IMR-90 (cell line): Measurements from ENCODE around the gene CRACDL. TPM values are rescaled to one million over a fixed set of nuclear protein-coding genes. Genes with fewer than 3 reads are reported as not detected.

Experiments used
- ATAC-seq: fragments of 200-7000 bp; cut with Tn5 transposase; 2 replicates; pipeline ENCODE4 v1.9.1; 2020; ENCODE audit warnings: low read depth, mild to moderate bottlenecking, moderate library complexity
- BruUV-seq: library from RNA; stranded (reverse); fragments of 400-500 nt; replicated peaks from 2 replicates; lab custom pipeline; 2021; lab: Mats Ljungman, UMichigan
- CTCF ChIA-PET: fragments of 300-600 bp; formaldehyde crosslinking; extraction: SDS; loops from one replicate; lab custom pipeline; 2021; ENCODE audit warnings: antibody characterized with exemption; lab: Yijun Ruan, JAX
- POLR2A ChIA-PET: fragments of 300-600 bp; sonication (Branson Sonifier 250); formaldehyde crosslinking; loops from one replicate; lab custom pipeline; 2022; ENCODE audit warnings: antibody characterized with exemption; ENCODE audit not compliant: unreplicated experiment; lab: Charles Lee
- DNase-seq: peaks from one replicate; pipeline ENCODE4 v3.0.0; 2013
- H2AFZ ChIP-seq: replicated peaks from 2 replicates; pipeline ENCODE3; 2013; ENCODE audit warnings: low read length, mild to moderate bottlenecking; ENCODE audit not compliant: poor library complexity
- H2AK5ac ChIP-seq: 2 replicates; pipeline ENCODE4 v1.6.1; 2013; ENCODE audit warnings: low read depth, low read length, inconsistent platforms
- H2AK9ac ChIP-seq: replicated peaks from 2 replicates; pipeline ENCODE3; 2013; ENCODE audit warnings: mild to moderate bottlenecking, low read depth, low read length, moderate library complexity; ENCODE audit not compliant: poor library complexity
- H2BK120ac ChIP-seq: 2 replicates; pipeline ENCODE4 v1.6.1; 2013; ENCODE audit warnings: low read depth, low read length, inconsistent platforms
- H2BK15ac ChIP-seq: 3 replicates; pipeline ENCODE4 v1.6.1; 2013; ENCODE audit warnings: low read depth, low read length, inconsistent platforms
- H2BK20ac ChIP-seq: 2 replicates; pipeline ENCODE4 v1.6.1; 2013; ENCODE audit warnings: low read depth, mild to moderate bottlenecking, inconsistent platforms, low read length, moderate library complexity
- H2BK5ac ChIP-seq: 2 replicates; pipeline ENCODE4 v1.6.1; 2013; ENCODE audit warnings: mild to moderate bottlenecking, low read depth, low read length, inconsistent platforms; ENCODE audit not compliant: poor library complexity, severe bottlenecking
- H3K14ac ChIP-seq: replicated peaks from 2 replicates; pipeline ENCODE4 v1.6.1; 2013; ENCODE audit warnings: low read depth, low read length, inconsistent platforms
- H3K18ac ChIP-seq: 2 replicates; pipeline ENCODE4 v1.6.1; 2013; ENCODE audit warnings: low read depth, low read length, control low read depth
- H3K23ac ChIP-seq: 2 replicates; pipeline ENCODE4 v1.6.1; 2013; ENCODE audit warnings: low read depth, low read length, inconsistent platforms
- H3K27ac ChIP-seq: 2 replicates; pipeline ENCODE4 v1.5.1; 2013; ENCODE audit warnings: mild to moderate bottlenecking, control low read depth, low read length; ENCODE audit not compliant: insufficient read depth
- H3K27me3 ChIP-seq: 2 replicates; pipeline ENCODE4 v1.6.1; 2013; ENCODE audit warnings: low read length; ENCODE audit not compliant: control insufficient read depth, insufficient read depth
- H3K36me3 ChIP-seq: 2 replicates; pipeline ENCODE4 v1.6.1; 2013; ENCODE audit warnings: low read length, mixed read lengths; ENCODE audit not compliant: control insufficient read depth, insufficient read depth
- H3K4ac ChIP-seq: 2 replicates; pipeline ENCODE4 v1.6.1; 2013; ENCODE audit warnings: low read depth, low read length, inconsistent platforms
- H3K4me1 ChIP-seq: 2 replicates; pipeline ENCODE4 v1.6.1; 2013; ENCODE audit warnings: low read length, mixed read lengths; ENCODE audit not compliant: control insufficient read depth, insufficient read depth
- H3K4me2 ChIP-seq: 2 replicates; pipeline ENCODE4 v1.6.1; 2013; ENCODE audit warnings: low read depth, mild to moderate bottlenecking, control low read depth, low read length, moderate library complexity
- H3K4me3 ChIP-seq: 2 replicates; pipeline ENCODE4 v1.5.1; 2013; ENCODE audit warnings: low read depth, mild to moderate bottlenecking, control low read depth, low read length, moderate library complexity; ENCODE audit not compliant: insufficient read depth
- H3K56ac ChIP-seq: 2 replicates; pipeline ENCODE4 v1.6.1; 2013; ENCODE audit warnings: low read length, inconsistent platforms; ENCODE audit not compliant: insufficient read depth; ENCODE audit errors: extremely low read depth
- H3K79me1 ChIP-seq, 2 experiments: 2 replicates each; pipeline ENCODE4 v1.6.1; 2013; ENCODE audit warnings: low read length in 2 of 2, inconsistent platforms in 1 of 2, low read depth in 1 of 2
- H3K9ac ChIP-seq: 2 replicates; pipeline ENCODE4 v1.6.1; 2013; ENCODE audit warnings: low read depth, low read length, control low read depth
- H3K9me1 ChIP-seq: 2 replicates; pipeline ENCODE4 v1.6.1; 2013; ENCODE audit warnings: low read length, inconsistent platforms; ENCODE audit not compliant: insufficient read depth
- H3K9me3 ChIP-seq: 2 replicates; pipeline ENCODE4 v1.6.1; 2013; ENCODE audit warnings: low read length; ENCODE audit not compliant: control insufficient read depth, insufficient read depth
- H4K20me1 ChIP-seq: 2 replicates; pipeline ENCODE4 v1.6.1; 2013; ENCODE audit warnings: low read length, inconsistent platforms; ENCODE audit not compliant: insufficient read depth
- H4K5ac ChIP-seq: 2 replicates; pipeline ENCODE4 v1.6.1; 2013; ENCODE audit warnings: mild to moderate bottlenecking, low read depth, low read length, control low read depth
- H4K8ac ChIP-seq, 2 experiments: 2 replicates each; pipeline ENCODE4 v1.6.1; 2013; ENCODE audit warnings: low read depth in 2 of 2, low read length in 2 of 2, control low read depth in 1 of 2, inconsistent platforms in 1 of 2
- H4K91ac ChIP-seq: 2 replicates; pipeline ENCODE4 v1.6.1; 2013; ENCODE audit warnings: low read depth, low read length, inconsistent platforms; ENCODE audit not compliant: insufficient read depth
- CEBPB ChIP-seq: IDR thresholded peaks from 2 replicates; pipeline ENCODE4 v1.6.1; 2012; ENCODE audit warnings: low read depth, low read length, improper control_type of control experiment
- FOS ChIP-seq: fragments of 150-350 bp; IDR thresholded peaks from 2 replicates; pipeline ENCODE4 v1.6.1; 2016; ENCODE audit warnings: low read depth, low read length
- MAFK ChIP-seq: IDR thresholded peaks from 2 replicates; pipeline ENCODE4 v1.6.1; 2012; ENCODE audit warnings: low read depth, low read length, improper control_type of control experiment
- MAZ ChIP-seq: IDR thresholded peaks from 2 replicates; pipeline ENCODE4 v1.6.1; 2012; ENCODE audit warnings: low read depth, mild to moderate bottlenecking, low read length, improper control_type of control experiment, moderate library complexity, borderline replicate concordance
- SMC3 ChIP-seq: fragments of 150-350 bp; IDR thresholded peaks from 2 replicates; pipeline ENCODE4 v1.6.1; 2016; ENCODE audit warnings: low read depth, mild to moderate bottlenecking, antibody characterized with exemption, low read length, moderate library complexity
- WGBS, 2 experiments: methylation state at CpG; one replicate each; pipeline versions ENCODE4 v1.1.5 to v1.1.7; 2013; ENCODE audit warnings: missing lambda C conversion rate in 2 of 2; ENCODE audit not compliant: insufficient read length in 1 of 2; ENCODE audit errors: extremely low coverage in 2 of 2; 5-methylcytosine and 5-hydroxymethylcytosine counted together
- dilution Hi-C: fragments of 300-500 bp; cut with HindIII; formaldehyde crosslinking; loops from one replicate; pipeline ENCODE4 v1.14.3; 2018; ENCODE audit warnings: low sequenced_read_pairs; ENCODE audit not compliant: unreplicated experiment
- in situ Hi-C: fragments of 300-500 bp; cut with MboI; formaldehyde crosslinking; loops from 3 replicates; pipeline ENCODE4 v1.14.3; 2019; ENCODE audit warnings: low sequenced_read_pairs, inconsistent platforms, mixed read lengths
- intact Hi-C: fragments of 100-400 bp; cut with micrococcal nuclease; formaldehyde crosslinking; loops from 2 replicates; pipeline ENCODE4 v1.10.0; 2022
- polyA plus RNA-seq, 3 experiments: library from polyadenylated mRNA; depleted of rRNA; stranded (reverse); fragments of >200 nt; gene quantifications; 2 replicates each; pipeline ENCODE4 v1.2.3, GENCODE V29; 2012; ENCODE audit warnings: low replicate concordance in 1 of 3
- total RNA-seq: library from RNA; depleted of rRNA; stranded (reverse); fragments of >200 nt; gene quantifications from 2 replicates; pipeline ENCODE4 v1.2.3, GENCODE V29; 2012
- TF ChIP-seq, protein P1 (sequence below): conservative IDR thresholded peaks from 2 replicates; pipeline ENCODE4 v1.5.1; 2012; ENCODE audit warnings: mild to moderate bottlenecking, low read depth, low read length, improper control_type of control experiment
- TF ChIP-seq, protein P2 (sequence below): fragments of 150-350 bp; IDR thresholded peaks from 2 replicates; pipeline ENCODE4 v1.6.1; 2017; ENCODE audit warnings: mild to moderate bottlenecking, antibody characterized with exemption, low read length, low read depth

Gene CRACDL
- total and polyA plus RNA-seq, 2 of the 4 experiments (the other 2 are of a cell fraction), result not detected

DNA sequence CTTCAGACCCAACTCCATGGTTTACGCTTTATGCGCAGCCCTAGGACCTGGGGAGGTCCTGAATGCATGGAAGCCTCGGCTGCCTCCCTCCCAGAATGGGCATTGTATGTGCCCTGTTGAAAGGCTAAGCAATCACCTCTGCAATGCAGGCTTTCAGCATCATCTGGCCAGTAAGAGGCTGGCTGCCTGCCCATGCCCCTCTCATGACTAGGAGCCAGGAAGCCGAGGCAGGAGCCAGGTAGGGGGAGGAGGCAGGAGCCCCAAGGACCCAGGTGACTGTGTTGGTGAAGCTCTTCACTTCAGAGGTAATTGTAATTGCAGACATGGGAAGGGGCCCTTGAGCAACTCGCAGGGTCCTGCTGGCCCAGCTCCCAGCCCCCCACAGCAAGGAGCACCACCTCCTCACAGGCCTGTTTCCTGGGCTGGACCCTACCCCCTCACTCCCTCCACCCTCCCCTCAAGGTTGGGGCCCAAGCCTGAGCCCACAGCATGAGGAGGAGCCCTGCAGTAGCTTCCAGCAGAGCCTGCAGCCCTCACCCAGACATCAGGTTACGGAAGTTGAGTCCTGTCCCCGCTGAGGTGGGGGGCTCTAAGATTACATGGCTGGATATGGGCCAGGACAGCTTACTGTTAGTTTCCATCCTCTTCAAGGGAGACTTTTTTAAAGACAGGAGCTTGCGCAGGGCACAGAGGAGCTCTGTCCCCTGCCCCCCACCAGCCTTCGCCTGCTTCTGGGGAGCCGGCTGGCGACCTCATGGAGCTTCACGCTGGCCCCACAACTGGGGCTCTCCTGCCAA lies 21.9 kb downstream of the CRACDL start (continued):
- no peak for TF ChIP-seq MAFK

DNA sequence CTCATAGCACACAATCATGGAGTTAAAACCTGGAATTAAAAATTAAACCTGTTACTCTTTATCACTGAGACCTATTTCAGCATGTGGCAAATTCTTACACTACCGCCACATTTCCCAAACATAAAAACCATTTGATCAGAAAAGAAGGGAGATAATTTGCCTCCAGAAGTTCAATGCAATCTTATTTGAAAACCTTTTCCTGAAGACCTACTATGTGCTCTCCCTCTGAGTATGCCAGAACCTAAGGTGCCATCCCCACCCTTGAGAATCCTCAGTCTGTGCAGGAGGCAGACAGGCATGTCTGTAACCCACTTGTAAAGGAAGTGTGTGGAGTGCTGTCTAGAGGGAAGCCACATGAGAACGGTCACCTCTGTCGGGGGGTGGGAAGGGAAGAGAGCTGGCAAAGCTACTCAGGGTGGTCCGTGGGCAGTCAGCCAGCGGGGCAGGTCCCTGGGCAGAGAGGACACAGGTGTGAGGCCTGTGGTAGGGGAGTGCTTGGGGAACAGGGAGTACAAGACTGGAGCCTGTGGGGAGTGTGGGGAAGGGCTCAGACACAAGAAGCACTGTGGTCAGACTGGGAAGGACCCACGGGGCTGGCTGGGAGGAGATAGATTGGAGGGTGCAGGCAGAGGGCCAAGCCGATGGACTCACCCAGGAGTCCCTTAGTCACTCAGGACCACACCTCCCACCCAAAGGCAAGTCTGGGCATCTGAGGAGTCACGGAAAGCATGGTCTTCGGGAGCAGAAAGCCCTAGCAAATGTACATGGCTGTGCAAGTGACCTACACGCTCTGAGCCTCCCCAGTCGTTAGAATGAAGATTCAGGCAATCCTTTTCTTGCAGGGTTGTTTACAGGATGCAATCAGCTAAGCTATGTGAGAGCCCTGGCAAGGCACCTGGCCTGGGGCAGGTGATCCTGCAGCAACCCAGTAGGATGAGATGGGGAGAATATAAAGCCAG lies 22.8 kb downstream of the CRACDL start:
- H3K79me1 ChIP-seq, result no peaks in the 10 kb centered on the region
- TF ChIP-seq CEBPB (no peak), FOS (no peak), SMC3 (no peak), MAZ (no peak)
- TF ChIP-seq, protein P1, sequence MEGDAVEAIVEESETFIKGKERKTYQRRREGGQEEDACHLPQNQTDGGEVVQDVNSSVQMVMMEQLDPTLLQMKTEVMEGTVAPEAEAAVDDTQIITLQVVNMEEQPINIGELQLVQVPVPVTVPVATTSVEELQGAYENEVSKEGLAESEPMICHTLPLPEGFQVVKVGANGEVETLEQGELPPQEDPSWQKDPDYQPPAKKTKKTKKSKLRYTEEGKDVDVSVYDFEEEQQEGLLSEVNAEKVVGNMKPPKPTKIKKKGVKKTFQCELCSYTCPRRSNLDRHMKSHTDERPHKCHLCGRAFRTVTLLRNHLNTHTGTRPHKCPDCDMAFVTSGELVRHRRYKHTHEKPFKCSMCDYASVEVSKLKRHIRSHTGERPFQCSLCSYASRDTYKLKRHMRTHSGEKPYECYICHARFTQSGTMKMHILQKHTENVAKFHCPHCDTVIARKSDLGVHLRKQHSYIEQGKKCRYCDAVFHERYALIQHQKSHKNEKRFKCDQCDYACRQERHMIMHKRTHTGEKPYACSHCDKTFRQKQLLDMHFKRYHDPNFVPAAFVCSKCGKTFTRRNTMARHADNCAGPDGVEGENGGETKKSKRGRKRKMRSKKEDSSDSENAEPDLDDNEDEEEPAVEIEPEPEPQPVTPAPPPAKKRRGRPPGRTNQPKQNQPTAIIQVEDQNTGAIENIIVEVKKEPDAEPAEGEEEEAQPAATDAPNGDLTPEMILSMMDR, result no peak
- TF ChIP-seq, protein P2, sequence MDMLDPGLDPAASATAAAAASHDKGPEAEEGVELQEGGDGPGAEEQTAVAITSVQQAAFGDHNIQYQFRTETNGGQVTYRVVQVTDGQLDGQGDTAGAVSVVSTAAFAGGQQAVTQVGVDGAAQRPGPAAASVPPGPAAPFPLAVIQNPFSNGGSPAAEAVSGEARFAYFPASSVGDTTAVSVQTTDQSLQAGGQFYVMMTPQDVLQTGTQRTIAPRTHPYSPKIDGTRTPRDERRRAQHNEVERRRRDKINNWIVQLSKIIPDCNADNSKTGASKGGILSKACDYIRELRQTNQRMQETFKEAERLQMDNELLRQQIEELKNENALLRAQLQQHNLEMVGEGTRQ, result no peak
- H2AK5ac ChIP-seq, result no peak overlapping the region
- H3K9me1 ChIP-seq, result no peaks in the 10 kb centered on the region
- ATAC-seq (0 out of 2 replicates have a peak, but pooled peaks have one; percentile 4), DNase-seq (no peak)
- no peak overlapping the region for H3K27ac ChIP-seq
- H3K18ac ChIP-seq, result no peak overlapping the region
- no peak overlapping the region for H3K9ac ChIP-seq
- H2AK9ac ChIP-seq, result no peak overlapping the region
- dilution Hi-C loops, result no loop called here
- no peak overlapping the region for H3K23ac ChIP-seq
- H3K4me3 ChIP-seq, result no peak overlapping the region
- H2AFZ ChIP-seq, result peak overlapping the region; percentile 8
- no peak overlapping the region for H4K8ac ChIP-seq
- H2BK20ac ChIP-seq, result no peak overlapping the region
- in situ Hi-C loops, result no loop called here
- H3K4me2 ChIP-seq, result no peak overlapping the region
- peaks cover 12% of the 10 kb centered on the region; the same call in 1 of the 2 replicates for H3K4me1 ChIP-seq
- peaks cover 2% of the 10 kb centered on the region; the same call in 1 of the 2 replicates for H3K27me3 ChIP-seq
- H2BK120ac ChIP-seq, result no peak overlapping the region
- no peaks in the 10 kb centered on the region for H4K20me1 ChIP-seq
- ChIA-PET POLR2A (no interaction called here), CTCF (no interaction called here)
- no peaks in the 10 kb centered on the region for H3K9me3 ChIP-seq
- no peak overlapping the region for H2BK15ac ChIP-seq
- BruUV-seq, result no TSS peak
- intact Hi-C loops, result no loop called here
- no peaks in the 10 kb centered on the region for H3K36me3 ChIP-seq
- no peak overlapping the region for H2BK5ac ChIP-seq
- no peak overlapping the region for H4K91ac ChIP-seq
- H3K56ac ChIP-seq, result no peak overlapping the region
- no peak overlapping the region for H4K5ac ChIP-seq
- H3K14ac ChIP-seq, result no peak overlapping the region
- WGBS, 2 experiments, result 87% methylated on average over 3 of the region's 11 CpGs; no CpG with 5 or more reads in 1 of the 2 experiments
- H3K4ac ChIP-seq, result no peak overlapping the region
